NB4 (cell line): ENCODE measurements around the gene LAMB1.

Source experiments
- CTCF ChIP-seq: IDR thresholded peaks from one replicate; pipeline ENCODE4 v1.5.1; 2012; ENCODE audit warnings: low read depth, low read length
- MYC ChIP-seq: IDR thresholded peaks from 2 replicates; pipeline ENCODE4 v1.6.1; 2011; ENCODE audit warnings: low read depth, low read length
- POLR2A ChIP-seq: IDR thresholded peaks from 2 replicates; pipeline ENCODE4 v1.6.1; 2011; ENCODE audit warnings: mild to moderate bottlenecking; ENCODE audit not compliant: insufficient read length; ENCODE audit errors: extremely low read depth

DNA sequence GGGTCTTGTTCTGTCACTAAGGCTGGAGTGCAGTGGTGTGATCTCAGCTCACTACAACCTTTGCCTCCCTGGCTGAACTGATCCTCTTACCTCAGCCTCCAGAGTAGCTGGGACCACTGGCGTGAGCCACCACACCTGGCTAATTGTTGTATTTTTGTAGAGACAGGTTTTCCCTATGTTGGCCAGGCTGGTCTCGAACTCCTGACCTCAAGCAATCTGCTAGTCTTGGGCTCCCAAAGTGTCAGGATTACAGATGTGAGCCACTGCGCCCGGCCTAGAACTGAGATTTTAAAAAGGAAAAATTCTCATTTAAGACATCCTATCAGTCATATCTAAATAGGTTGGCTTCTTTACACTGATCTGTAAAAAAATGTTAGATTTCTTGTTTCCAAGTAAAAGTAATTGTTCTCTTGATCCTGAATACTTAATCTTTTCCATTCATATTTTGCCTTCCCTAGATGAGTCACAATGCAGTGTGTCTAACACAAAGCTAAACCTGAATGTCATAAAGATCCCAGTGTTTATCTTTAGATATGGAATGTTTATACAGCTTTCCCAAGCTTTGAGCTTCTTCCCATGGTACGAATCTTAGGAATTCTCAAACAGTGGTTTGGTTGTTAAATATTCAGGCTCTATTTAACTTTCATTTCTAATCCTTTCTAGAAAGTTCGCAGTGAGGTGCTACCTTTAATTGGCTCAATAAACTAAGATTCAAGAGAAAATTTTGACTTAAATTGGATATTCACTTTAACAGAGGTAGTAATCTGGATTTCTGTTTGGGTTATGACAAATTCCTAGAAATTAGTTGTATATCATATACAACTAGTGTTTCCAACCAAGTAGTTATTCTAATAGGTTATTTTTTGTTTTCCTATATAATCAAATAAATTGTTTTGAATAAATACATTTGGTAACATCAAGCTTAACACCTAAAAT lies 12.1 kb upstream of the LAMB1 start:
- TF ChIP-seq CTCF (no peak), MYC (no peak), POLR2A (no peak)
